ENCODE data around the gene POLR2F. TPM values are rescaled to one million over a fixed set of nuclear protein-coding genes. Genes with fewer than 3 reads are reported as not detected.

Gene POLR2F
- total RNA-seq, 4 donors from 2014 or later = 31.5 to 63.8 (median 43.3) TPM

DNA sequence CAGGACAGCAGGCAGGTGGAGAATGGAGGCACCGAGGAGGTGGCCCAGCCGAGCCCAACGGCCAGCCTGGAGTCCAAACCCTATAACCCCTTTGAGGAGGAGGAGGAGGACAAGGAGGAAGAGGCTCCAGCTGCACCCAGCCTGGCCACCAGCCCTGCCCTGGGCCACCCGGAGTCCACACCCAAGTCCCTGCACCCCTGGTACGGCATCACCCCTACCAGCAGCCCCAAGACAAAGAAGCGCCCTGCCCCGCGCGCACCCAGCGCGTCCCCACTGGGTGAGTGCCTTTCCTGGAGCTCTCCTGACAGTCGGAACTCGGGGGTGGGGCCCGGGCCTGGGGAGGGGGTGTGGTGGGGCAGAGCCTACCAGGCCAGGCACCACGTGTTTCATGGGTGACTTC lies 27.7 kb upstream of the POLR2F start:
- Histone ChIP-seq H3K27me3 (no peaks in the 10 kb centered on the region), H3K4me1 (no peaks in the 10 kb centered on the region), H3K27ac (no peak overlapping the region), H3K4me3 (no peak overlapping the region), H3K36me3 (no peaks in the 10 kb centered on the region), H3K9me3 (no peaks in the 10 kb centered on the region)
- no peak for DNase-seq
- TF ChIP-seq, protein P1, sequence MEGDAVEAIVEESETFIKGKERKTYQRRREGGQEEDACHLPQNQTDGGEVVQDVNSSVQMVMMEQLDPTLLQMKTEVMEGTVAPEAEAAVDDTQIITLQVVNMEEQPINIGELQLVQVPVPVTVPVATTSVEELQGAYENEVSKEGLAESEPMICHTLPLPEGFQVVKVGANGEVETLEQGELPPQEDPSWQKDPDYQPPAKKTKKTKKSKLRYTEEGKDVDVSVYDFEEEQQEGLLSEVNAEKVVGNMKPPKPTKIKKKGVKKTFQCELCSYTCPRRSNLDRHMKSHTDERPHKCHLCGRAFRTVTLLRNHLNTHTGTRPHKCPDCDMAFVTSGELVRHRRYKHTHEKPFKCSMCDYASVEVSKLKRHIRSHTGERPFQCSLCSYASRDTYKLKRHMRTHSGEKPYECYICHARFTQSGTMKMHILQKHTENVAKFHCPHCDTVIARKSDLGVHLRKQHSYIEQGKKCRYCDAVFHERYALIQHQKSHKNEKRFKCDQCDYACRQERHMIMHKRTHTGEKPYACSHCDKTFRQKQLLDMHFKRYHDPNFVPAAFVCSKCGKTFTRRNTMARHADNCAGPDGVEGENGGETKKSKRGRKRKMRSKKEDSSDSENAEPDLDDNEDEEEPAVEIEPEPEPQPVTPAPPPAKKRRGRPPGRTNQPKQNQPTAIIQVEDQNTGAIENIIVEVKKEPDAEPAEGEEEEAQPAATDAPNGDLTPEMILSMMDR (IDR thresholded peaks at IDR 0.05) = no peak
- no peak for TF ChIP-seq POLR2A (IDR thresholded peaks at IDR 0.05)
- intact Hi-C loops (cut with DNase I; ENCODE audit: low total_unique reads) = no loop called here

GRCh38 chr22:37926358-37926757 lies 27.1 kb upstream of the POLR2F start:
- Histone ChIP-seq H3K36me3 (no peaks in the 10 kb centered on the region), H3K9me3 (no peaks in the 10 kb centered on the region), H3K4me3 (no peak overlapping the region), H3K4me1 (no peaks in the 10 kb centered on the region), H3K27me3 (no peaks in the 10 kb centered on the region), H3K27ac (no peak overlapping the region)
- DNase-seq = no peak
- TF ChIP-seq, protein P1 (IDR thresholded peaks at IDR 0.05) = no peak
- no peak for TF ChIP-seq POLR2A (IDR thresholded peaks at IDR 0.05)
- intact Hi-C loops (cut with DNase I; ENCODE audit: low total_unique reads) = no loop called here

GRCh38 chr22:37926771-37927636 lies 26.5 kb upstream of the POLR2F start:
- H3K36me3 ChIP-seq = no peaks in the 10 kb centered on the region
- no peak overlapping the region for H3K27ac ChIP-seq
- no peaks in the 10 kb centered on the region for H3K4me1 ChIP-seq
- TF ChIP-seq POLR2A (IDR thresholded peaks at IDR 0.05) = no peak
- TF ChIP-seq, protein P1 (IDR thresholded peaks at IDR 0.05) = no peak
- no peaks in the 10 kb centered on the region for H3K9me3 ChIP-seq
- no peak for DNase-seq
- intact Hi-C loops (cut with DNase I; ENCODE audit: low total_unique reads) = no loop called here
- no peak overlapping the region for H3K4me3 ChIP-seq
- H3K27me3 ChIP-seq = no peaks in the 10 kb centered on the region

- Histone ChIP-seq H3K36me3 (no peaks in the 10 kb centered on the region), H3K27ac (no peak overlapping the region)
- intact Hi-C loops (cut with DNase I; ENCODE audit: low total_unique reads) = no loop called here
Observed at GRCh38 chr22:37927637-37927936, 25.9 kb upstream of the POLR2F start.

DNA sequence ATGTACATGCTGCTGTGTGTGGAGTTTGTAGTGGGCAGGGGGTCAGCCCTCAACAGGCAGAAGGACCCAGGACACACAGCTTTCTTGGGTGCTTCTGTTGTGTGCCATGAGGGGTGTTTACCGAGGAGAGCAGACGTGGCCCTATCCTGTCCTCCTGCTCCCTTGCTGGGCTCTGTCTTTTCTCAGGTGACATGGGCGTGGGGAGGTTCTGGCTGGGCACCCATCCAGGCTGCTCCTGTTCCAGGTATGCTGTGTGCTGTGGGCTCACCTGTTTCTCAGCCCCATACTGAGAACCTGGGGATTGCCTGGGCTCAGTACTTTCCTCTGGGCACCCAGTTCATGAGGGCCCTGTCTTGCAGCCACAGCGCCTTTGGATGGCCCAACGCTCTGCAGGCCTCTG lies 24.1 kb upstream of the POLR2F start:
- H3K27ac ChIP-seq = peak overlapping the region; percentile 46 to 57
- intact Hi-C loops (cut with DNase I; ENCODE audit: low total_unique reads) = no loop called here
- H3K4me1 ChIP-seq = peaks cover 0 to 11% of the 10 kb centered on the region in 2 donors
- H3K36me3 ChIP-seq = no peaks in the 10 kb centered on the region
- no peak overlapping the region for H3K4me3 ChIP-seq
- no peaks in the 10 kb centered on the region for H3K9me3 ChIP-seq
- no peaks in the 10 kb centered on the region for H3K27me3 ChIP-seq
- TF ChIP-seq, protein P1 (IDR thresholded peaks at IDR 0.05) = no peak
- TF ChIP-seq POLR2A (IDR thresholded peaks at IDR 0.05) = no peak
- DNase-seq = no peak

More at GRCh38 chr22:37927637-37927936, 25.9 kb upstream of the POLR2F start:
- Histone ChIP-seq H3K4me3 (no peak overlapping the region), H3K27me3 (no peaks in the 10 kb centered on the region), H3K9me3 (no peaks in the 10 kb centered on the region), H3K4me1 (no peaks in the 10 kb centered on the region)
- TF ChIP-seq, protein P1 (IDR thresholded peaks at IDR 0.05) = no peak
- no peak for TF ChIP-seq POLR2A (IDR thresholded peaks at IDR 0.05)
- DNase-seq = no peak
